Activated CD4-positive, alpha-beta T cell treated with anti-CD3 and anti-CD28 coated beads, Interleukin-2, amount 10 ng/mL, durations not matched to agents 7 days and 5 days (primary cell): Measurements from ENCODE around the gene GRAMD4. TPM values are rescaled to one million over a fixed set of nuclear protein-coding genes. Genes with fewer than 3 reads are reported as not detected.

Experiments
- CTCF ChIA-PET: fragments of 350-600 bp; sonication (Branson Sonifier 250); formaldehyde crosslinking; loops from one replicate; lab custom pipeline; 2021; ENCODE audit warnings: antibody characterized with exemption; lab: Charles Lee
- POLR2A ChIA-PET: fragments of 350-600 bp; sonication (Branson Sonifier 250); formaldehyde crosslinking; loops from one replicate; lab custom pipeline; 2021; ENCODE audit warnings: antibody characterized with exemption; lab: Charles Lee
- DNase-seq: peaks from one replicate; pipeline ENCODE4 v3.0.0-alpha.2; 2020
- H3K27ac Mint-ChIP-seq: one replicate; pipeline ENCODE4 v1.8.0; 2021; ENCODE audit warnings: mild to moderate bottlenecking, moderate library complexity, mixed read lengths
- H3K27me3 Mint-ChIP-seq: one replicate; pipeline ENCODE4 v1.8.0; 2021; ENCODE audit warnings: mixed read lengths
- H3K36me3 Mint-ChIP-seq: one replicate; pipeline ENCODE4 v1.8.0; 2021; ENCODE audit warnings: low read depth, mixed read lengths
- H3K4me1 Mint-ChIP-seq: one replicate; pipeline ENCODE4 v1.8.0; 2021; ENCODE audit warnings: mixed read lengths
- H3K4me3 Mint-ChIP-seq: one replicate; pipeline ENCODE4 v1.8.0; 2021; ENCODE audit warnings: mild to moderate bottlenecking, moderate library complexity, mixed read lengths
- H3K9me3 Mint-ChIP-seq: one replicate; pipeline ENCODE4 v1.8.0; 2021; ENCODE audit warnings: mixed read lengths
- total RNA-seq, 2 experiments: library from RNA; stranded (reverse); gene quantifications; one replicate each; pipeline ENCODE4 v1.2.3, GENCODE V29; 2021

The GRAMD4 gene
- total RNA-seq, 2 experiments from 2014 or later, result 40.8 to 43.2 TPM

DNA sequence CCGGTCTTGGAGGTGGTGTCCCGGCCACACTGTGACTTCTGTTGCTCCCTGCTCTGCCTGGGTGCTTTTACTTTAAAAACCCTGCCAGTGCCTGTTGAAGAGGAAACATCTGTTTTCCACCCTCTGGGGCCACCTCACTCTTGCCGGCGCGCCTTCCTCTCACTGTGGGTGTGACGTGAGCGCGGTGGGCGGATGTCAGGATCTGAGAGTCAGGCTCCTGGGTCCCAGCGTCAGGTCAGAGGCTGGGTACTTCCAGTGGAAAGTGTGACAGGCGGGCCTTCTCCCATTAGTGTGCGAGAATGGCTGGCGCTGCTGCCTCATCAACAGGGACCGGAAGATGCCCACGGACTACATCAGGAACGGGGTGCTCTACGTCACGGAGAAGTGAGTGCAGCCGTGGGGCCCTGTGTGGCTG lies 54.2 kb downstream of the GRAMD4 start:
- CTCF ChIA-PET, result interaction anchor here (1.1 kb wide), 1 partner anchor 111 kb away, joined by 6 read pairs; no protein-coding TSS in a partner anchor
- DNase-seq, result peak; percentile 92
- peaks cover 3% of the 10 kb centered on the region for H3K36me3 Mint-ChIP-seq
- H3K27me3 Mint-ChIP-seq, result no peaks in the 10 kb centered on the region
- peaks cover 27% of the 10 kb centered on the region for H3K4me1 Mint-ChIP-seq
- peak overlapping the region; percentile 80 for H3K4me3 Mint-ChIP-seq
- H3K27ac Mint-ChIP-seq, result peak overlapping the region; percentile 96
- POLR2A ChIA-PET, result no interaction called here
- H3K9me3 Mint-ChIP-seq, result no peaks in the 10 kb centered on the region

DNA sequence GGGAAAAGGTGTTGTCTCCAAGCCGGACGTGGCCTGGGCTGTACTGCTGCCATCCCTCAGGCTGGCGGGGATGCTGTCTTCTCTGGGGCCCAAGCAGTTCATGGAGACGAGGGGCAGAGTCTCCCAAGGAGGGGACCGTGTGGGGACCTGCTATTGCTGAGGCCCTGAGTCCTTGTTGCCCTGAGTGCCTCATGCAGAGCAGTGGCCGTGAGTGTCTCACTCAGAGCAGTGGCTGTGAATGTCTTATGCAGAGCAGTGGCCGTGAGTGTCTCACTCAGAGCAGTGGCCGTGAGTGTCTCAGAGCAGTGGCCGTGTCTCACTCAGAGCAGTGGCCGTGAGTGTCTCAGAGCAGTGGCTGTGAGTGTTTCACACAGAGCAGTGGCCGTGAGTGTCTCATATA lies 54.7 kb downstream of the GRAMD4 start:
- ChIA-PET POLR2A (no interaction called here), CTCF (interaction anchor here (1.4 kb wide), 1 partner anchor 11 kb away, joined by 3 read pairs; no protein-coding TSS in a partner anchor)
- Mint-ChIP-seq H3K4me1 (peaks cover 27% of the 10 kb centered on the region), H3K36me3 (peaks cover 2% of the 10 kb centered on the region), H3K9me3 (no peaks in the 10 kb centered on the region), H3K27me3 (no peaks in the 10 kb centered on the region), H3K27ac (peak overlapping the region; percentile 96), H3K4me3 (peak overlapping the region; percentile 80)
- DNase-seq, result no peak

- H3K27me3 Mint-ChIP-seq, result no peaks in the 10 kb centered on the region
Observed at GRCh38 chr22:46675479-46675878, 55.3 kb downstream of the GRAMD4 start.

DNA sequence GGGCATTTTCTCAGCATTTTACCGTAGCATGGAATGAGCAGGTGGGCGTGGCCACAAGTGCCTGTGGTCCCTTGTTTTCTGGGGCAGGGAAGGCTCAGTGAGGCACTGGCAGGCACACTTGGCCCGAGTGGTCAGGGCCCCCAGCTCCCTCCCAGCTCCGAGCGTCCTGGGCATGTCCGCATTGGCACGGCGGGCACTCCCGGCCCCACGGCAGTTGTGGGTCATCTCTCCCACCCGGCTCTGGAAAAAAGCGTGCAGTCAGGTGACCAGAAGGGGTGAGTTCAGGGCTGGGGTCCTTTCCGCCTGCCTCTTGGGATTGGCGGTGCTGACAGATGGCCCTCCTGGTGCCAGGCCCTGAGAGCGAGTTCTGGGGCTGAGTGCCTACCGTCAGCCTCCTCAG lies 55.8 kb downstream of the GRAMD4 start:
- peaks cover 27% of the 10 kb centered on the region for H3K4me1 Mint-ChIP-seq
- H3K9me3 Mint-ChIP-seq, result no peaks in the 10 kb centered on the region
- peak overlapping the region; percentile 74 for H3K27ac Mint-ChIP-seq
- no peaks in the 10 kb centered on the region for H3K27me3 Mint-ChIP-seq
- H3K36me3 Mint-ChIP-seq, result peaks cover 2% of the 10 kb centered on the region
- POLR2A ChIA-PET, result no interaction called here
- no peak for DNase-seq
- CTCF ChIA-PET, result interaction anchor here (1.4 kb wide), 1 partner anchor 10 kb away, joined by 3 read pairs; no protein-coding TSS in a partner anchor
- H3K4me3 Mint-ChIP-seq, result no peak overlapping the region

More at GRCh38 chr22:46675479-46675878, 55.3 kb downstream of the GRAMD4 start:
- no peak for DNase-seq
- ChIA-PET CTCF (interaction anchor here (1.4 kb wide), 1 partner anchor 10 kb away, joined by 3 read pairs; no protein-coding TSS in a partner anchor), POLR2A (no interaction called here)
- Mint-ChIP-seq H3K9me3 (no peaks in the 10 kb centered on the region), H3K36me3 (peaks cover 2% of the 10 kb centered on the region), H3K4me3 (no peak overlapping the region), H3K27ac (peak overlapping the region; percentile 96), H3K4me1 (peaks cover 27% of the 10 kb centered on the region)

DNA sequence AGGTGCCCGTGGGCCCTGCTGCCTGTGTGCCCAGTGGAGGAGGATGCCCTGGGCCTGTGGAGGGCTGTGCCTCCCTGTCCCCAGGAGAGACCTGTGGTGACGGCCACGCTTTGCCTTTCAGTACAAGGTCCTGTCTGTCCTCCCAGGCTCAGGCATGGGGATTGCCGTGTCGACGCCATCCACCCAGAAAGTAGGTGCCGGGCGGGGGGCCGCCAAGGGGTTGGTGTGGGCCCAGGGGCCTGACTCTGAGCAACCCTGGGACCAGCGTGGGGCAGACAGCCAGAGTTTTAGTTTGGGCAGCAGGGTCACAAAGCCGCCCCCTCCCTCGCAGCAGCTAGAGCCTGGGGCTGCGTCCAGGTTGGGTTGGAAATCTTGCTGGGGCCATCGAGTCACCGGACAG lies 56.3 kb downstream of the GRAMD4 start:
- DNase-seq, result no peak
- H3K9me3 Mint-ChIP-seq, result no peaks in the 10 kb centered on the region
- peak overlapping the region; percentile 50 for H3K27ac Mint-ChIP-seq
- H3K4me1 Mint-ChIP-seq, result peaks cover 27% of the 10 kb centered on the region
- ChIA-PET POLR2A (no interaction called here), CTCF (no interaction called here)
- no peaks in the 10 kb centered on the region for H3K27me3 Mint-ChIP-seq
- H3K4me3 Mint-ChIP-seq, result no peak overlapping the region
- H3K36me3 Mint-ChIP-seq, result peaks cover 2% of the 10 kb centered on the region

GRCh38 chr22:46676881-46677280 lies 56.7 kb downstream of the GRAMD4 start:
- H3K9me3 Mint-ChIP-seq, result no peaks in the 10 kb centered on the region
- H3K27me3 Mint-ChIP-seq, result no peaks in the 10 kb centered on the region
- ChIA-PET POLR2A (no interaction called here), CTCF (no interaction called here)
- peak overlapping the region; percentile 25 for H3K27ac Mint-ChIP-seq
- H3K4me1 Mint-ChIP-seq, result peaks cover 27% of the 10 kb centered on the region
- DNase-seq, result no peak
- H3K36me3 Mint-ChIP-seq, result peaks cover 2% of the 10 kb centered on the region
- no peak overlapping the region for H3K4me3 Mint-ChIP-seq

GRCh38 chr22:46677323-46678002 lies 57.3 kb downstream of the GRAMD4 start:
- no peak overlapping the region for H3K27ac Mint-ChIP-seq
- no peak overlapping the region for H3K4me3 Mint-ChIP-seq
- peaks cover 26% of the 10 kb centered on the region for H3K4me1 Mint-ChIP-seq
- no peaks in the 10 kb centered on the region for H3K9me3 Mint-ChIP-seq
- ChIA-PET POLR2A (no interaction called here), CTCF (no interaction called here)
- peaks cover 2% of the 10 kb centered on the region for H3K36me3 Mint-ChIP-seq
- no peak for DNase-seq
- H3K27me3 Mint-ChIP-seq, result no peaks in the 10 kb centered on the region

GRCh38 chr22:46678003-46678657 lies 57.9 kb downstream of the GRAMD4 start:
- no peak overlapping the region for H3K4me3 Mint-ChIP-seq
- CTCF ChIA-PET, result interaction anchor here (1.0 kb wide), 1 partner anchor 115 kb away, joined by 3 read pairs; no protein-coding TSS in a partner anchor
- H3K27ac Mint-ChIP-seq, result no peak overlapping the region
- H3K9me3 Mint-ChIP-seq, result no peaks in the 10 kb centered on the region
- no peak for DNase-seq
- POLR2A ChIA-PET, result no interaction called here
- H3K27me3 Mint-ChIP-seq, result no peaks in the 10 kb centered on the region
- peaks cover 2% of the 10 kb centered on the region for H3K36me3 Mint-ChIP-seq
- peaks cover 20% of the 10 kb centered on the region for H3K4me1 Mint-ChIP-seq

DNA sequence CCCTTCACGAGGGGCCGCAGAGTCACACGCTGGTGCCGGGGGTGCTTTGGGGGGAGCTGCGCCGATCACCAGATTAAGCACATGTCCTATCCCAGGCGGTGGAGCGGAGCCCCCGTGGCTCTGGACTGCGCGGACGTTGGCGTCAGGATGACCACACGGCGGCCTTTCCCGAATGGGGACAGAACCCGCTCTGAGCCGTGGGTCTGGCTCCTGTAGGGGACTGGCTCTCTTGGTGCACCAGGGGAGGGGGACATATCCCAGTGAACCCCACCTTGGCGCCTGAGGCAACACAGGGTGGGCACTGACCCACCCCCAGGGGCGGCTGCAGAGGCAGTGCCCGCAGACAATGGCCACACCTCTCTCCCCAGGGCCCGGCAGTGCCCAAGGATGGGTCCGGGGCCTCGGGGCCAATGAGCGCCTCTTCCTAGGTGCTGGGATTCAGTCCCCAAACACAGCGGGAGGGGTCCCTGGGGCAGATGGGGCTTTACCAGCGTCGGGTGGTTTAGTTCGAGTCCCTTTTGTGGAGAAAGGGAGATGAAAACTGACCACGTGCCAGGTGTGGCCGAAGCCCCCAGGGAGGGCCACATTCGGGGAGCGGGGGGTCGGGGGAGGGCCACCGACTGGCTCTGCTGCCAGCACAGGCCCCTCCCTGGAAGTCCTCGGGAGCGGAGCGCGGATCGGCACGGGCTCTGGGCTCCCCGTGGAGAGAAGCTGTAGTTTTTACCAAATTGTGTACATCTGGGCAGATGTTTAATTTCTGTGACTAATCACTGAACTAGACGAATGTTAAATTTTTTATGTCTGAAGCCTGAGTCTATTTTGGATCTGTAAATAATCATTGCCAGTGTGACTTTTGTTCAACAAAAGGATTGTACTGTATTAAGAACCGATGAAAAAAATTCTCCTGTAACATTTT lies 58.9 kb downstream of the GRAMD4 start:
- POLR2A ChIA-PET, result no interaction called here
- no peak for DNase-seq
- peaks cover 11% of the 10 kb centered on the region for H3K4me1 Mint-ChIP-seq
- CTCF ChIA-PET, result interaction anchor here (1.0 kb wide), 1 partner anchor 116 kb away, joined by 3 read pairs; no protein-coding TSS in a partner anchor
- H3K9me3 Mint-ChIP-seq, result no peaks in the 10 kb centered on the region
- H3K27ac Mint-ChIP-seq, result no peak overlapping the region
- no peaks in the 10 kb centered on the region for H3K27me3 Mint-ChIP-seq
- H3K4me3 Mint-ChIP-seq, result no peak overlapping the region
- H3K36me3 Mint-ChIP-seq, result peaks cover 2% of the 10 kb centered on the region

GRCh38 chr22:46679706-46680269 lies 59.6 kb downstream of the GRAMD4 start:
- no peaks in the 10 kb centered on the region for H3K27me3 Mint-ChIP-seq
- CTCF ChIA-PET, result no interaction called here
- no peak overlapping the region for H3K4me3 Mint-ChIP-seq
- H3K9me3 Mint-ChIP-seq, result no peaks in the 10 kb centered on the region
- no peaks in the 10 kb centered on the region for H3K36me3 Mint-ChIP-seq
- H3K4me1 Mint-ChIP-seq, result peaks cover 12% of the 10 kb centered on the region
- no peak overlapping the region for H3K27ac Mint-ChIP-seq
- DNase-seq, result no peak
- POLR2A ChIA-PET, result no interaction called here

DNA sequence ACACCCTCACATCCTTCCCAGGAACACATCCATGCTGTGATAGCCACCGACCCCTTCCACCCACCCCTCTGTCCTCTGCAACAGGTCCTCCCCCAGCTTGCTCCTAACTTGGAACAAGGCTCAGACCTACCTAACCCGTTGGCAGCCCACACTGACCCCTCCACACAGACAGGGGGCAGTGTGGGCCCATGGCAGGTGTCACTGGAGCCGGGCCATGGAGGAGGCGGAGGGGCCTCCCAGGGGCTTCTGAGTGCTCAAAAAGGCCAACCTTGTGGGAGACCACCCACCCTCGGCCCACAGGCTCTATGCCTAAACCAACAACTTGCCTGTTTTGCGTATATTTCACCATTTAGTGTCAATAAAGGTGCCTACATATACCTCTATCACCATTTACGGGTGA lies 60.8 kb downstream of the GRAMD4 start:
- H3K27ac Mint-ChIP-seq, result no peak overlapping the region
- peaks cover 19% of the 10 kb centered on the region for H3K4me1 Mint-ChIP-seq
- DNase-seq, result no peak
- peaks cover 9% of the 10 kb centered on the region for H3K36me3 Mint-ChIP-seq
- H3K4me3 Mint-ChIP-seq, result no peak overlapping the region
- H3K27me3 Mint-ChIP-seq, result no peaks in the 10 kb centered on the region
- ChIA-PET POLR2A (no interaction called here), CTCF (interaction anchor here (0.8 kb wide), 1 partner anchor 118 kb away, joined by 4 read pairs; no protein-coding TSS in a partner anchor)
- H3K9me3 Mint-ChIP-seq, result no peaks in the 10 kb centered on the region
